Measurements from ENCODE around the gene PSME3IP1.

- no peak for TF ChIP-seq CTCF (IDR thresholded peaks at IDR 0.05)
- no peak for TF ChIP-seq POLR2A (IDR thresholded peaks at IDR 0.05)
These were observed 18.9 kb downstream of the PSME3IP1 start for GRCh38 chr16:57166951-57167350.
